HAP-1 (cell line): ENCODE measurements around the gene MST1.

Experiments used
- DNase-seq, 2 experiments: peaks; one replicate each; pipeline ENCODE4 v3.0.0-alpha.2; 2016 to 2020; ENCODE audit warnings: low spot score in 2 of 2
- H3K27me3 ChIP-seq: fragments of 250-450 bp; sonication (Bioruptor Pico); 2 replicates; pipeline ENCODE4 v1.5.1; 2020; ENCODE audit warnings: low read depth, mild to moderate bottlenecking, moderate library complexity
- H3K36me3 ChIP-seq: fragments of 250-450 bp; sonication (Bioruptor Pico); replicated peaks from 2 replicates; pipeline ENCODE4 v1.5.1; 2020; ENCODE audit warnings: mild to moderate bottlenecking
- H3K4me1 ChIP-seq: fragments of 250-450 bp; sonication (Bioruptor Pico); 2 replicates; pipeline ENCODE4 v1.5.1; 2020; ENCODE audit warnings: mild to moderate bottlenecking
- H3K4me3 ChIP-seq: fragments of 250-450 bp; sonication (Bioruptor Pico); 2 replicates; pipeline ENCODE4 v1.5.1; 2020; ENCODE audit warnings: mild to moderate bottlenecking, moderate library complexity
- H3K9me3 ChIP-seq: fragments of 250-450 bp; sonication (Bioruptor Pico); 2 replicates; pipeline ENCODE4 v1.5.1; 2020; ENCODE audit warnings: mild to moderate bottlenecking, moderate library complexity
- in situ Hi-C: fragments of 300-500 bp; cut with MboI; formaldehyde crosslinking; loops from 3 replicates; pipeline ENCODE4 v1.14.3; 2020; ENCODE audit warnings: low sequenced_read_pairs, inconsistent platforms, mixed read lengths

Gene MST1

DNA sequence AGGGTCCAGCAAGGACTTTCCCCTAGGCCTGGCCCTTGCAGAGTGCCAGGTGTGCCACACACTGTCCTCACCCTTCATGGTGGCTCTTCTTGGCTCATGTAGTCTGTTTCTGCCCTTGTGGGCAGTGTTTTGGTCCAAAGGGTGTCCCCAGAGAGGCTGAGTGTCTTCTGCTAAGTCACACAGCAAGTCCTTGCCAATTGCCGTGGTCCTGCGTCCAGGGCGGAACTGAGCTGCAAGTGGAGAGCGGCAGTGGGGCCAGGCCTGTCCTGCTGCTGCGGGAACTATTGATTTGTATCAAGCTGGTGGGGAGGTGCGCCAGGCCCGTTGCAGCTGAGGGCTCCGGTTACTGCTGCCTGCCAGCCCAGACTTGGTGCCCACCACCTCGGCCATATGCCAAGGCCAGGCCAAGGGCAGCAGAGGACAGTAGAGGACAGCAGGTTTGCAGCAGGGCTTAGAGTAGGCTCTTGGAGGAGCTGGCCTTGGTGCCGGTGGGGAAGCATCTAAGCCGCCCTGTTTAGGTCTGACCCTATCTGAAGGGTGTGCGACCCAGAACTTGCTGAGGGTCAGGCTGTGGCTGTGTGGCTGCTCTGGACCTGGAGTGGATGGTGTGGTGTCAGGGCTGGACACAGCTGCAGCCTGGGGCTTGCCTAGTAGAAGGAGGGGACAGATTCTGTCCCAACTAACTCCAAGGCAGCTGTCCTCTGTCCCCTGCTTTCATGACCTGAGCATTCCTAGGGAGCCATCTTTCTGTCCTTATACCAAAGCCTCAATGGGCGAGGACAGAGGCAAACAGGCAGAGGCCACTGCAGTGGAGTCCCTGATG lies 25.7 kb upstream of the MST1 start:
- H3K4me3 ChIP-seq = no peak overlapping the region
- no peaks in the 10 kb centered on the region for H3K27me3 ChIP-seq
- 0 out of 2 replicates have a peak, but pooled peaks cover 3% of the 10 kb centered on the region for H3K9me3 ChIP-seq
- in situ Hi-C loops = no loop called here
- H3K36me3 ChIP-seq = peaks cover 14% of the 10 kb centered on the region
- H3K4me1 ChIP-seq = peaks cover 2% of the 10 kb centered on the region
- DNase-seq = no peak

DNA sequence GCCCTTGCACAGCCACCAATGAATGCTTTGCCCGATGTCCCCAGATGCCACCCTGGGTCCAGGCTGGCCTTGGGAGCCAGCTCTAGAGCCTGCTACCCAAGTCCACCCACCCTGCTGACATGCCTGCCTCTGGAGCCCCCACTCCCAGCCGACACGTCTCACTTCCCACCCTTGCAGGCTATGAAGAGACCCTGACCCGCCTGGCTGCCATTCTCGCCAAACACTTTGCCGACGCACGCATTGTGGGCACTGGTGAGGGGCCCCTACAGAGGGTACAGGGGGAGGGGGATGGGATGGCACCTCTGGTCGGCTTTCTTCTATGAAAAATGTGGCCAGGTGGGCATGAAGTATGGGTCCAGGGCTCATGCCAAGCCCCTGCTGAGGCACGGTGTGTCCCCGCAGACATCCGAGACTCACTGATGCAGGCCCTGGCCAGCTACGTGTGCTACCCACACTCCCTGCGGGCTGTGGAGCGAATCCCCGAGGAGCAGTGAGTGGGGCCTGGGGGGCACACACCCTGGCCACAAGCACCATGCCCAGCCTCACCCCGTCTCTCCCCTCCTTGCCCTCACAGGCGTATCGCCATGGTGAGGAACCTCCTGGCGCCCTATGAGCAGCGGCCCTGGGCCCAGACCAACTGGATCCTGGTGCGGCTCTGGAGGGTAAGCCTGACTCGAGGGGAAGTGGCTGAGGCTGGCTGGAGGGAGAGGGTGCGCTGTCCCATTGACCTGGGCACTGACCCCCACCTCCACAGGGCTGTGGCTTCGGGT lies 24.2 kb upstream of the MST1 start:
- DNase-seq = no peak
- in situ Hi-C loops = no loop called here
- H3K27me3 ChIP-seq = no peaks in the 10 kb centered on the region
- peaks cover 7% of the 10 kb centered on the region for H3K36me3 ChIP-seq
- no peak overlapping the region for H3K4me3 ChIP-seq
- H3K4me1 ChIP-seq = no peaks in the 10 kb centered on the region
- no peaks in the 10 kb centered on the region for H3K9me3 ChIP-seq

DNA sequence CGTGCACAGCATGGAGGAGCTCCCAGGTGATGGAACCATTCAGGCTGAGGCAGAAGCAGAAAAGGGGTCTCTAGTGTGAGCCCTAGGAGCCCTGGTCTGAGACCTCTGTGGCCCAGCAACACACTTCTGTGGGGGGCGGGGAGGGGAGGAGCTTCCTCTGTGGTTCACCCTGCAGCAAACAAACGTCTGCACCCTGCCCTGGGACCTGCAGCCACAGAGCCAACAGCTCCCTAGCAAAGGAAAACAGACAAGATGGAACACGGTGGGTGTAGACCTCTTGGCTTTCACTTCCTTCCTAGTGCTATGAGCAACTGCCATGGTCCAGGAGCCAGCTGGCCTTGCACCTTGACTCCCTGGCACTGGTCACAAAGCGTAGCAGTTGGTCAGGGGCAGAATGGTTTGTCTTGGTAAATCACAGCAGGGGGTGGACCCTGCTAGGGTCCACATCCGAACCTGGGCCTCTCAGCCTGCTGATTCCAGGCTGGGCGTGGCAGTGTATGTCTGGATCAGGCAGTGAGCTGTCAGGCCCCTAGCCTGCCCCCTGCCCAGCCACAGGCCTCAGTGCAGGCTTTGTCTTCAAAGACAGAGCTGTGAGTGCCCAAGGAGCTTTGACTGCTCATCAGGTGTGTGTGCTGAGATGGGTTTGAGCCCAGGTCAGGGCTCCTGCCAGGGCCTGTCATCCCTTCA lies 23.5 kb upstream of the MST1 start:
- H3K27me3 ChIP-seq = no peaks in the 10 kb centered on the region
- in situ Hi-C loops = no loop called here
- H3K36me3 ChIP-seq = peaks cover 6% of the 10 kb centered on the region; the same call in 1 of the 2 replicates
- H3K4me3 ChIP-seq = no peak overlapping the region
- no peaks in the 10 kb centered on the region for H3K9me3 ChIP-seq
- H3K4me1 ChIP-seq = no peaks in the 10 kb centered on the region
- no peak for DNase-seq

DNA sequence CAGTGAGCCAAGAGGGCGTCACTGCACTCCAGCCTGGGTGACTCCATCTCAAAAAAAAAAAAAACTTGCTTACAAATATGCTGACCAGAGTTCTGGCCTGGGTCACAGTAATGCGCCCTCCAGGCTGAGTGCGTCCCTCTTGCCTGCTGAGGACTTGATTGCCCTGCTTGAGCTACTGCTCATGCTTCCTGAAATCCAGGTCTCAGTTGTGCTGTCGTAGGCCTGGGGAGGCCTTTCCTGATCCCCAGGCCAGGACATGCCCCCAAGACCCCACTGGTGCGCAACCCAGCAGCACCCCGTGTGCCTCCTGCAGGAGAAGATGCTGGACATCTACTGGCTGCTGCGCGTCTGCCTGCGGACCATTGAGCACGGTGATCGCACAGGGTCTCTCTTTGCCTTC lies 22.9 kb upstream of the MST1 start:
- peaks cover 6% of the 10 kb centered on the region; the same call in 1 of the 2 replicates for H3K36me3 ChIP-seq
- in situ Hi-C loops = no loop called here

DNA sequence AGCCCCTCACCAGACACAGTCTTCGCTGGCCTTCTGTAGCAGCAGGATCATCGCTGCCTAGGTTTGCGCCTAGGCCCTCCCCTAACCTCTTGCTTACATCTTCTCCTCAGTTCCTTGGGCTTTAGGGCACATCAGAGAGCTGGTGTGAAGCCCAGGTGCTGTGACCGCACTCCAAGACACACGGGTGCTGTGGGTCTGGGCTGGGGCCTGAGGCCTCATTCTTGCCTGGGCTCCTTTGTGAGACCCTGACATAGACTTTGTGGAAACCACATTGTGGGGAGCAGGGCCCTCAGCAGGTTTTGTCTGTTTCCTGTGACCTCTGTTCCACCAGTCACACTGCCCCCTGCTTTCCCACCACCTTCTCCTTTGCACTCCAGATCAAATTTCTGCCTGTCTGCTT lies 22.2 kb upstream of the MST1 start:
- in situ Hi-C loops = no loop called here
- Histone ChIP-seq H3K4me1 (no peaks in the 10 kb centered on the region), H3K9me3 (no peaks in the 10 kb centered on the region), H3K27me3 (no peaks in the 10 kb centered on the region), H3K4me3 (no peak overlapping the region), H3K36me3 (peaks cover 2% of the 10 kb centered on the region; the same call in 1 of the 2 replicates)
- no peak for DNase-seq

More for the DNA sequence above, 22.9 kb upstream of the MST1 start:
- Histone ChIP-seq H3K4me3 (no peak overlapping the region), H3K4me1 (no peaks in the 10 kb centered on the region), H3K9me3 (no peaks in the 10 kb centered on the region), H3K27me3 (no peaks in the 10 kb centered on the region)
- DNase-seq = no peak

DNA sequence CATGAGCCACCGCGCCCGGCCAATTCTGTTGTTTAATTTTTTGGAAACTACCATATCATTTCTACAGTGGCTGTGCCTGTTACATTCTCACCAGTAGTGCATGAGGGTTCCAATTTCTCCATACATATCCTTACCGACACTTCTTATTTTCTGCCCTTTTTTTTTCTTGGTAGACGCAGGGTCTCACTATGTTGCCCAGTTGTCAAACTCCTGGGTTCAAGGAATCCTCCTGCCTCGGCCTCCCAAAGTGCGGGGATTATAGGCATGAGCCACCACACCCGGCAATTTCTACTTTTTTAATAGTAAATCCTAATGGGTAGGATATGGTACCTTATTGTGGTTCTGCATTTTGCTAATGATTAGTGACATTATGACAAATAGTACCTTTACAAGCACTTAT lies 20.6 kb upstream of the MST1 start:
- in situ Hi-C loops = no loop called here
- no peaks in the 10 kb centered on the region; the same call in none of the 2 replicates for H3K36me3 ChIP-seq

DNA sequence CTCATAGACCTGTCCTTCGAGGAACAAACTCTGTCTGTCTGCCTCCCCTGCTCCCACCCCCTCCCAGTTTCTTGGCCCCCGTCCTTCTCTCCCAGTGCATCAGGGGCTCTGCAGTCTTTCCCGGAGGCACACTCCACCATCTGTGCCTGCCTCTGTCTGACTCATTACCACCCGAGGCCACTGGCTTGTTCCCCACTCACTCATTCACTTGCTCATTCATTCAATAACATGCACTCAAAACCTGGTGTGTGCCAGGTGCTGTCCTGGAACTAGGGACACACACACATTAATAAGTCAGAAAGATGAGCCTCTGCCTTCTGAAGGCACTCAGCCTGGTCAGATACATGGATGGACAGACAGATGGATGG lies 17.8 kb upstream of the MST1 start:
- H3K27me3 ChIP-seq = no peaks in the 10 kb centered on the region
- in situ Hi-C loops = no loop called here
- H3K9me3 ChIP-seq = no peaks in the 10 kb centered on the region
- peaks cover 10% of the 10 kb centered on the region for H3K36me3 ChIP-seq
- no peak overlapping the region for H3K4me3 ChIP-seq
- no peak for DNase-seq
- H3K4me1 ChIP-seq = no peaks in the 10 kb centered on the region

More for the DNA sequence above, 20.6 kb upstream of the MST1 start:
- no peaks in the 10 kb centered on the region for H3K27me3 ChIP-seq
- no peak for DNase-seq
- H3K4me1 ChIP-seq = no peaks in the 10 kb centered on the region
- H3K4me3 ChIP-seq = no peak overlapping the region
- H3K9me3 ChIP-seq = no peaks in the 10 kb centered on the region

DNA sequence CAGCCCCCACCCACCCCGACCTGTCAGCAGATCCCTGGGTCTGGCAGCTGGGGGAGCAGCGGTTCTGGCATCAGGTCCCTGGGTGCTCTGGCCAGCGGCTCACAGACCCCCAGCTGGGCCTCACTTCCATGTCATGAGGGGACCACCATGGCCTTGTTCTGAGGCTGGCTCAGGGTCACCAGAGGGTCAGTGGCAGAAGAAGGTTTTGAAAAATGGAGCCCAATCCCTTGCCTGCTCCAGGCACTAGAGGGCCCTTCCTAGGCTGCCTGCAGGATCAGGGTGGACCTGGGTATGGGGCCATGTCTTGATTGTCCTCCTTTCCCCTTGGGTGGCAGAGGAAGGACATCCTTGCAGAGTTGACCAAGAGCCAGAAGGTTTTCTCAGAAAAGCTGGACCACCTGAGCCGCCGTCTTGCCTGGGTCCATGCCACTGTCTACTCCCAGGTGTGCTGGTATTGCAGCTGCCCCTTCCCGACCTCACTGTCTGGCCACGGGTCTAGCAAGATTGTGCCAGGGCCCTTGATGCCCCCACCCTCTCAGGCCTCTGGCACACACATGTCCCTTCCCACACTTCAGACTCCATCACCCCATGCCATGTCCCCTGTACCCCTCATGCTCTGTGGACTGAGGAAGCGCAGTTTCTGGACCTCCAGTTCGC lies 17.3 kb upstream of the MST1 start:
- no peak for DNase-seq
- no peaks in the 10 kb centered on the region for H3K9me3 ChIP-seq
- H3K4me3 ChIP-seq = no peak overlapping the region
- no peaks in the 10 kb centered on the region for H3K4me1 ChIP-seq
- in situ Hi-C loops = no loop called here
- peaks cover 14% of the 10 kb centered on the region for H3K36me3 ChIP-seq
- H3K27me3 ChIP-seq = no peaks in the 10 kb centered on the region

DNA sequence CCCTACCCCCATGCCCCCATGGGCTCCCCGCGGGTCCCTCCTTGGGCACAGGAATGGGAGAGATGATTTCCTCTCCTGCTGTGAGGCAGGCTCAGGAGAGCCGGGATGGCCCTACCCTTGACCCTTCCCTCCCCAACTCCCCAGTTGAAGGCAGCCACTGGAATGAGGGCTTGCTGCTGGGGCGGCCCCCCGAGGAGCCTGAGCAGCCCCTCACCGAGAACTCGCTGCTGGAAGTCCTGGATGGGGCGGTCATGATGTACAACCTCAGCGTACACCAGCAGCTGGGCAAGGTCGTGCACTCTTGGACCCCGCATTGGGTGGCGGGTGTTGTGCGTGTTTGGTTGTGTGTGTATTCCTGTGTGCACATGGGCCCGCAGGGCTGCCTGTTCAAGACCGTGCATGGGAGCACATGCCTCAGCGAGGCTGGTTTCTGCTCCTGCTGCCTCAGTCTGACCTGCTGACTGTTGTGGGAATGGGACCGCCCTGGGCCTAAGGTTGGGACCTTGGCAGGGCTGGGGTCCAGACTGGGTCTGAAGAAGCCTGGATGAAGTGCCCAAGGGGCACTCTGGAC lies 16.2 kb upstream of the MST1 start:
- no peak for DNase-seq
- in situ Hi-C loops = no loop called here
- Histone ChIP-seq H3K4me3 (no peak overlapping the region), H3K9me3 (no peaks in the 10 kb centered on the region), H3K27me3 (no peaks in the 10 kb centered on the region), H3K4me1 (no peaks in the 10 kb centered on the region), H3K36me3 (peaks cover 16% of the 10 kb centered on the region)

DNA sequence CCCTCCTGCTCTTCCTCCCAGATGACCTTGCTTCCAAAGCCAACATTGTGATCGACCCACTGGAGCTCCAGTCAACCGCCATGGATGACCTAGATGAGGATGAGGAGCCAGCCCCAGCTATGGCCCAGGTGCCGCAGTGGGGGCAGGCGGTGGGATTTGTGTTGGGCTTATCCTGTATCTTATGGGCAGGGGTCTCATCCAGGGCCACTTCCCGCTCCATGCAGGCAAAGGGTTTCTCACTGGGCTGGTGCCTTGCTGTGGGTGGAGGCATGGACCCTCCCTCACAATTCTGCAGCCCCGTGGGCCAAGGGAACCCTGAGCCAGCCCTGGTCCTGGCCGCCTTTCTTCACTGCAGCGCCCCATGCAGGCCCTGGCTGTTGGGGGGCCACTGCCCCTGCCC lies 15.4 kb upstream of the MST1 start:
- Histone ChIP-seq H3K4me3 (no peak overlapping the region), H3K9me3 (no peaks in the 10 kb centered on the region), H3K4me1 (no peaks in the 10 kb centered on the region), H3K27me3 (no peaks in the 10 kb centered on the region), H3K36me3 (peaks cover 16% of the 10 kb centered on the region)
- in situ Hi-C loops = loop anchor here (5.0 kb wide), 1 partner anchor 128 kb away; no protein-coding TSS in a partner anchor
- DNase-seq = no peak

DNA sequence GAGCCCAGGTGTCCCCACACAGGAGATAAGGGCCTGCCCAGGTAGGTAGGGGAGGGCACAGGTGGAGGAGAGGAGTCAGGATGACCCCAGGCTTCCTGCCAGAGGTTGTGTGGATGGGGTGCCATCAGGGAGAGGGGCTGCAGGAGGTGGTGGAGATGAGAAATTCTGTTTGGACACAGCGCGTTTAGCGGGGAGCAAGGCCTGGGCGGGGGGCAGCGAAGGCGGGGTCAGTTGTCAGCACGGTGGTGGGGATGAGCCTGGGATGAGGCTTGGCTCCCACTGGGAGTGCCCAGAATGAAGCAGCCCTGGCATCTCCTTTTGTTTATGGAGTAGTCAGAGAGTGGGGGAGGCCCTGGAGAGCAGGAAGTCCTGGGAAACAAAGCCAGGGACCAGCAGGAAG lies 14.7 kb upstream of the MST1 start:
- in situ Hi-C loops = loop anchor here (5.0 kb wide), 1 partner anchor 128 kb away; no protein-coding TSS in a partner anchor
- Histone ChIP-seq H3K27me3 (no peaks in the 10 kb centered on the region), H3K4me1 (no peaks in the 10 kb centered on the region), H3K36me3 (peaks cover 16% of the 10 kb centered on the region), H3K4me3 (no peak overlapping the region), H3K9me3 (no peaks in the 10 kb centered on the region)
- DNase-seq = no peak

DNA sequence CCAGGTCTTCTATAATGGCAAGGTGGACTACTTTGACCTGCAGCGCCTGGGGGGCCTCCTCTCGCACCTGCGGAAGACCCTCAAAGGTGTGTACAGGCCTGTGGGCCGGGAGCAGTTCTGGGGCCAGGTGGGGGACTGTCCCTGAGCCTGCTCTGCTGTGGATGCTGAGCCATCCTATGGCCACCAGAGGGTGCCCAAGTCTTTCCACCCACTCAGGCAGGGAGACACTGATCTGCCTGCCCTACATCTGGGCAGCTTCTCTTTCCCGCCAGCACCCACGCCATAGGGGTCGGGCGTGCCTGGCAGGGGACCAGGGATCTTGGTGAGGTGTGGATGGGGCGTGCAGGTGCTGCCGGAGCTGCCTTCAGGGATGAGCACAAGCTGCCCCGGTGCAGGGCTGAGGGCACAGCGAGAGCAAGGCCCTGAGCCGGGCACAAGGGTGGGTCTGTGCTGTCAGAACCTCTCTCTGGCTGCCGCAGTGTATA lies 14.2 kb upstream of the MST1 start:
- H3K4me3 ChIP-seq = no peak overlapping the region
- no peaks in the 10 kb centered on the region for H3K9me3 ChIP-seq
- DNase-seq = peak; percentile 51 to 71
- H3K27me3 ChIP-seq = no peaks in the 10 kb centered on the region
- no peaks in the 10 kb centered on the region for H3K4me1 ChIP-seq
- in situ Hi-C loops = loop anchor here (5.0 kb wide), 1 partner anchor 129 kb away; no protein-coding TSS in a partner anchor
- H3K36me3 ChIP-seq = peaks cover 16% of the 10 kb centered on the region

DNA sequence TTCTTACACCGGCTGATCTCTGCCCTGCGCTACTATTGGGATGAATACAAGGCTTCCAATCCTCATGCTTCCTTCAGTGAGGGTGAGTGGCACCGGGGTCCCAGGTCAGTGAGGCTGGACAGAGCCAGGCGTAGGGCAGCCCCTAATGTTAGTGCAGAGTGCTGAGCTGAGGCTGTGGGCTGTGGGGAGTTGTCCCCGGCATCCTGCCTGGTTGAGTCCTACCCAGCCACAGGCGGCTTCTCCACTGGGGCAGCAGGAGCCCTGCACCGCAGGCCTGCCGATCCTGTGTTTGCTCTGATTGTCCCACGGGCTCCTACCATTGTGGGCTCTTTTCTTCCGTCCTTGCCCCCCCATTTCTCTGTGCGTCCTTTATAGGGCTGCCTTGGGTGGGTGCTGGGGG lies 13.4 kb upstream of the MST1 start:
- no peaks in the 10 kb centered on the region for H3K9me3 ChIP-seq
- H3K4me3 ChIP-seq = no peak overlapping the region
- in situ Hi-C loops = loop anchor here (5.0 kb wide), 1 partner anchor 130 kb away; no protein-coding TSS in a partner anchor
- DNase-seq = no peak
- H3K36me3 ChIP-seq = peaks cover 20% of the 10 kb centered on the region
- no peaks in the 10 kb centered on the region for H3K27me3 ChIP-seq
- no peaks in the 10 kb centered on the region for H3K4me1 ChIP-seq
